PFSK-1 (cell line): ENCODE measurements around the gene BNIP1.

Source experiments
- SIN3A ChIP-seq: IDR thresholded peaks from 2 replicates; pipeline ENCODE4 v1.6.1; 2012; ENCODE audit warnings: mild to moderate bottlenecking, low read length, moderate library complexity, borderline replicate concordance; ENCODE audit not compliant: insufficient read depth
- TF ChIP-seq, protein P1 (sequence below), 2 experiments: IDR thresholded peaks; 2 replicates each; pipeline versions ENCODE4 v1.6.1 to v1.8.0; 2011 to 2012; ENCODE audit warnings: low read depth in 2 of 2, low read length in 2 of 2, control low read depth in 1 of 2, inconsistent platforms in 1 of 2, mild to moderate bottlenecking in 1 of 2, moderate library complexity in 1 of 2; ENCODE audit not compliant: insufficient read depth in 1 of 2

DNA sequence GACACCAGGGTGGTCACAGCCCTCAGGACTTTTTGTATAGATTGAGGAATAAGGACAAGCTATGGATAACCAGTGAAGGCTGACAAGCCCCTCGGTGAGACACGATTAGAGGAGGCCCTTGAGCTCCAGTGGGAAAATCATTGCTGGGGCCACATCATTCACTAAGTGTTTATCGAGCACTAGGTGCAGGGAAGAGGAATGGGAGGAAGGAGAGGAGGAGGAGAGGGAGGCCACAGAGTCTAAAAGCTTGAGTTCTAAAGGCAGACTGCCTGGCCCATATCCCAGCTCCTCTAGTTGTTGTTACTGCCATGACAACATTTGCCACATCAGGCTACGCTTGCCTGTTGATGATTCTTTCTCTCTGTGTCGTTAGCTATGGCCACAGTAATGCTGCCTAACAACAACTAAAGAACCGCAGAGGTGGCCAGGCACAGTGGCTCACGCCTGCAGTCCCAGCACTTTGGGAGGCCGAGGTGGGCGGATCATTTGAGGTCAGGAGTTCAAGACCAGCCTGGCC lies 53.1 kb downstream of the BNIP1 start:
- TF ChIP-seq, protein P1, sequence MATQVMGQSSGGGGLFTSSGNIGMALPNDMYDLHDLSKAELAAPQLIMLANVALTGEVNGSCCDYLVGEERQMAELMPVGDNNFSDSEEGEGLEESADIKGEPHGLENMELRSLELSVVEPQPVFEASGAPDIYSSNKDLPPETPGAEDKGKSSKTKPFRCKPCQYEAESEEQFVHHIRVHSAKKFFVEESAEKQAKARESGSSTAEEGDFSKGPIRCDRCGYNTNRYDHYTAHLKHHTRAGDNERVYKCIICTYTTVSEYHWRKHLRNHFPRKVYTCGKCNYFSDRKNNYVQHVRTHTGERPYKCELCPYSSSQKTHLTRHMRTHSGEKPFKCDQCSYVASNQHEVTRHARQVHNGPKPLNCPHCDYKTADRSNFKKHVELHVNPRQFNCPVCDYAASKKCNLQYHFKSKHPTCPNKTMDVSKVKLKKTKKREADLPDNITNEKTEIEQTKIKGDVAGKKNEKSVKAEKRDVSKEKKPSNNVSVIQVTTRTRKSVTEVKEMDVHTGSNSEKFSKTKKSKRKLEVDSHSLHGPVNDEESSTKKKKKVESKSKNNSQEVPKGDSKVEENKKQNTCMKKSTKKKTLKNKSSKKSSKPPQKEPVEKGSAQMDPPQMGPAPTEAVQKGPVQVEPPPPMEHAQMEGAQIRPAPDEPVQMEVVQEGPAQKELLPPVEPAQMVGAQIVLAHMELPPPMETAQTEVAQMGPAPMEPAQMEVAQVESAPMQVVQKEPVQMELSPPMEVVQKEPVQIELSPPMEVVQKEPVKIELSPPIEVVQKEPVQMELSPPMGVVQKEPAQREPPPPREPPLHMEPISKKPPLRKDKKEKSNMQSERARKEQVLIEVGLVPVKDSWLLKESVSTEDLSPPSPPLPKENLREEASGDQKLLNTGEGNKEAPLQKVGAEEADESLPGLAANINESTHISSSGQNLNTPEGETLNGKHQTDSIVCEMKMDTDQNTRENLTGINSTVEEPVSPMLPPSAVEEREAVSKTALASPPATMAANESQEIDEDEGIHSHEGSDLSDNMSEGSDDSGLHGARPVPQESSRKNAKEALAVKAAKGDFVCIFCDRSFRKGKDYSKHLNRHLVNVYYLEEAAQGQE (IDR thresholded peaks at IDR 0.05; ENCODE audit: insufficient read depth in 1 of 2, low read depth in 2 of 2, low read length in 2 of 2), result no peak
- no peak for TF ChIP-seq SIN3A
